GM12878 (cell line): Measurements from ENCODE around the gene IRF2BPL. TPM values are rescaled to one million over a fixed set of nuclear protein-coding genes. Genes with fewer than 3 reads are reported as not detected.

Experiments used
- CBFB ChIP-seq: IDR thresholded peaks from 2 replicates; pipeline ENCODE4 v1.6.1; 2016; ENCODE audit warnings: antibody characterized with exemption, low read depth
- CHD1 ChIP-seq: IDR thresholded peaks from 2 replicates; pipeline ENCODE4 v1.6.1; 2012; ENCODE audit warnings: low read depth, low read length, improper control_type of control experiment
- EGR1 ChIP-seq, 2 experiments: IDR thresholded peaks; 1 replicate in 1 of 2; 2 replicates in 1 of 2; pipeline ENCODE4 v1.6.1; 2011 to 2012; ENCODE audit warnings: low read depth in 2 of 2, low read length in 2 of 2, borderline replicate concordance in 1 of 2, mild to moderate bottlenecking in 1 of 2, moderate library complexity in 1 of 2
- ESRRA ChIP-seq: IDR thresholded peaks from 2 replicates; pipeline ENCODE4 v1.6.1; 2012; ENCODE audit warnings: mild to moderate bottlenecking, low read length, improper control_type of control experiment
- IRF4 ChIP-seq: IDR thresholded peaks from 2 replicates; pipeline ENCODE4 v1.6.1; 2011; ENCODE audit warnings: low read depth, low read length
- NFIC ChIP-seq: IDR thresholded peaks from 2 replicates; pipeline ENCODE4 v1.6.1; 2012; ENCODE audit warnings: low read depth, mild to moderate bottlenecking, inconsistent platforms, low read length, moderate library complexity
- NR2C1 ChIP-seq: fragments of 450-650 bp; IDR thresholded peaks from 2 replicates; pipeline ENCODE4 v1.6.1; 2017; ENCODE audit warnings: antibody characterized with exemption, mild to moderate bottlenecking, moderate library complexity
- TCF7 ChIP-seq: IDR thresholded peaks from 2 replicates; pipeline ENCODE4 v1.6.1; 2014; ENCODE audit warnings: antibody characterized with exemption, borderline replicate concordance
- polyA plus RNA-seq, 11 experiments: library from polyadenylated mRNA; depleted of rRNA in 4 of 11; unstranded in 6 of 11; stranded (reverse) in 5 of 11; fragments of >200 nt; fragmentation: Nextera tagmentation in 4 of 11; fragmentation: Illumina TruSeq in 1 of 11; extraction: Ambion mirVana in 4 of 11; extraction: Trizol in 1 of 11; gene quantifications; 1 replicate in 1 of 11; 2 replicates in 10 of 11; pipeline versions ENCODE4 v1.2.1 to v1.2.3, GENCODE V29; 2011 to 2016; ENCODE audit warnings: inconsistent platforms in 2 of 11, missing spikeins in 2 of 11, low read depth in 1 of 11
- total RNA-seq, 4 experiments: library from RNA; depleted of rRNA in 3 of 4; stranded (reverse); fragments of >200 nt in 3 of 4; fragmentation: Illumina TruSeq in 1 of 4; extraction: Trizol in 1 of 4; gene quantifications; 2 replicates each; pipeline versions ENCODE4 v1.2.1 to v1.2.3, GENCODE V29; 2013 to 2021
- TF ChIP-seq, protein P1 (sequence below): fragments of 450-650 bp; IDR thresholded peaks from 2 replicates; pipeline ENCODE4 v1.6.1; 2014; ENCODE audit warnings: mild to moderate bottlenecking
- TF ChIP-seq, protein P2 (sequence below): IDR thresholded peaks from 2 replicates; pipeline ENCODE4 v1.6.1; 2011; ENCODE audit warnings: low read depth, low read length, improper control_type of control experiment, borderline replicate concordance

The IRF2BPL gene
- total and polyA plus RNA-seq, 10 of the 15 experiments (the other 5 are each of a cell fraction or from before 2014, with no cell fraction given): 1.2 to 34.5 (median 3.1) TPM

DNA sequence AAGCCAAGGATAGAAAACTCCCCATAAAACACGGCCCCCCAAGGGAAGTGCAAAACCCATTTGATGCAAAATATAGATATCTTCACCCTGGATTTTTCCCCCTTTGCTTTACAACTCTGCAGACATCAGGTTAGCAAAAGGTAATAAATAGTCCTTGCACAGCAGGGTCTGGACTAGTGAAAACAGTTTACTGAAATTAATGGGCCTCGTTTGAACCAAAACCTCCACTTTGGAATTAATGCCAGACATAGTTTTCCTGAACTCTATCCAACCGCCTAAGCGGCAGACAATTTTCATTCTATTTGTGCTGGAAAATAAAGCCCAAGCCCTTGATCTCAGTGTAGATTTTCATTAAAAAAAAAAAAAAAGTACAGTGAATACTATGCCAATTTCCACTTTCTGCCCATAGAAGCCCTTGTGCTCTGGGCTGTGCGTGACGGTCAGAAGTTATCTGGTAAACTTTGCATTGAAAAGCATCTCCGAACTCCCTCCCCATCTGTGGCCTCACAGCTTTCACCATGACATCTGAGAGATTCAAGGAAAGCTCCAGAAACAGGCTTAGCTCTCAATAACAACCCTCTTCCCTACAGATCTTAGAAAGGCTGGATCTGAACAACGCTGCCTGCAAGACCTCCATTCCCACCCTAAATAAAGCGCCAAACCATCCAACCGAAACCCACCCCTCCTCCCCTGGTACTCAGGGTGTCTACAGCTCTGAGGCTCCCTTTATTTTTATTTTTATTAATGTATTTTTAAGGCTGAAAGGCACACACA, 11.0 kb upstream of the IRF2BPL start (continued):
- TF ChIP-seq CBFB (no peak), ESRRA (no peak), TCF7 (no peak), EGR1 (IDR thresholded peaks at IDR 0.05; ENCODE audit: borderline replicate concordance in 1 of 2, low read depth in 2 of 2, low read length in 2 of 2) (no peak), CHD1 (no peak), NR2C1 (no peak), IRF4 (no peak), NFIC (0 out of 2 replicates have a peak, but pooled peaks have one; percentile 9)
- TF ChIP-seq, protein P1, sequence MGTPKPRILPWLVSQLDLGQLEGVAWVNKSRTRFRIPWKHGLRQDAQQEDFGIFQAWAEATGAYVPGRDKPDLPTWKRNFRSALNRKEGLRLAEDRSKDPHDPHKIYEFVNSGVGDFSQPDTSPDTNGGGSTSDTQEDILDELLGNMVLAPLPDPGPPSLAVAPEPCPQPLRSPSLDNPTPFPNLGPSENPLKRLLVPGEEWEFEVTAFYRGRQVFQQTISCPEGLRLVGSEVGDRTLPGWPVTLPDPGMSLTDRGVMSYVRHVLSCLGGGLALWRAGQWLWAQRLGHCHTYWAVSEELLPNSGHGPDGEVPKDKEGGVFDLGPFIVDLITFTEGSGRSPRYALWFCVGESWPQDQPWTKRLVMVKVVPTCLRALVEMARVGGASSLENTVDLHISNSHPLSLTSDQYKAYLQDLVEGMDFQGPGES: no peak
- TF ChIP-seq, protein P2, sequence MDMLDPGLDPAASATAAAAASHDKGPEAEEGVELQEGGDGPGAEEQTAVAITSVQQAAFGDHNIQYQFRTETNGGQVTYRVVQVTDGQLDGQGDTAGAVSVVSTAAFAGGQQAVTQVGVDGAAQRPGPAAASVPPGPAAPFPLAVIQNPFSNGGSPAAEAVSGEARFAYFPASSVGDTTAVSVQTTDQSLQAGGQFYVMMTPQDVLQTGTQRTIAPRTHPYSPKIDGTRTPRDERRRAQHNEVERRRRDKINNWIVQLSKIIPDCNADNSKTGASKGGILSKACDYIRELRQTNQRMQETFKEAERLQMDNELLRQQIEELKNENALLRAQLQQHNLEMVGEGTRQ: no peak
